ENCODE data around the gene DHRS4L2.
"Not testable (repeated sequence)": the region's sequence is repeated elsewhere in the genome, so short reads cannot be mapped to it uniquely, and the experiment has no call there.

- TF ChIP-seq, protein P1, sequence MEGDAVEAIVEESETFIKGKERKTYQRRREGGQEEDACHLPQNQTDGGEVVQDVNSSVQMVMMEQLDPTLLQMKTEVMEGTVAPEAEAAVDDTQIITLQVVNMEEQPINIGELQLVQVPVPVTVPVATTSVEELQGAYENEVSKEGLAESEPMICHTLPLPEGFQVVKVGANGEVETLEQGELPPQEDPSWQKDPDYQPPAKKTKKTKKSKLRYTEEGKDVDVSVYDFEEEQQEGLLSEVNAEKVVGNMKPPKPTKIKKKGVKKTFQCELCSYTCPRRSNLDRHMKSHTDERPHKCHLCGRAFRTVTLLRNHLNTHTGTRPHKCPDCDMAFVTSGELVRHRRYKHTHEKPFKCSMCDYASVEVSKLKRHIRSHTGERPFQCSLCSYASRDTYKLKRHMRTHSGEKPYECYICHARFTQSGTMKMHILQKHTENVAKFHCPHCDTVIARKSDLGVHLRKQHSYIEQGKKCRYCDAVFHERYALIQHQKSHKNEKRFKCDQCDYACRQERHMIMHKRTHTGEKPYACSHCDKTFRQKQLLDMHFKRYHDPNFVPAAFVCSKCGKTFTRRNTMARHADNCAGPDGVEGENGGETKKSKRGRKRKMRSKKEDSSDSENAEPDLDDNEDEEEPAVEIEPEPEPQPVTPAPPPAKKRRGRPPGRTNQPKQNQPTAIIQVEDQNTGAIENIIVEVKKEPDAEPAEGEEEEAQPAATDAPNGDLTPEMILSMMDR (IDR thresholded peaks at IDR 0.05; ENCODE audit: insufficient read depth, low read length), result not testable (repeated sequence)
- not testable (repeated sequence) for TF ChIP-seq POLR2AphosphoS5 (IDR thresholded peaks at IDR 0.05; ENCODE audit: low read depth); REST (IDR thresholded peaks at IDR 0.05; ENCODE audit: insufficient replicate concordance, low read depth); GABPA (IDR thresholded peaks at IDR 0.05; ENCODE audit: low read depth); SPI1 (IDR thresholded peaks at IDR 0.05; ENCODE audit: borderline replicate concordance, low read depth)
Measured at GRCh38 chr14:24015745-24016144, 27.0 kb downstream of the DHRS4L2 start.
